ENCODE data around the gene MMP24.

DNA sequence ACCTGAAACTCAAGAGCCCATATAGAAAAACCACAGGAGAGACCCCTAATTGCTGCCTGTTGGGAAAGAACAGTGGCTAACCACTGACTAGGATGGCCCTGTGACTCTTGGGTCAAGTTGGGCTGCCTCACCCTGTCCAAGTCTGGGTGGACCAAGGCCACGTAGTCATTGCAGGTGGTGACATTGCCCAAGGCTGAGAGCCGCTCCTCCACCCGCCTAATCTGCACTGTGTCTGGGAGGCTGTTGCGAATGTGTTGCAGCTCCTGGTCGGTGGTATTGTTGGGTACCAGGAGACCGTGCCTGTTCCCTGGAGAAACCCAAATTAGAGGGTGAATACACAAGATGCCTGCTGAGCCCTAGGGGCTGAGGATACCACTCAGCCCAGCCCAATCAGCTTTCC lies 54.0 kb downstream of the MMP24 start:
- no peak for TF ChIP-seq POLR2A (IDR thresholded peaks at IDR 0.05; ENCODE audit: low read length)
- TF ChIP-seq GATA1 (IDR thresholded peaks at IDR 0.05; ENCODE audit: low read depth, low read length), result no peak
